ENCODE measurements around the gene MACROH2A1. TPM values are rescaled to one million over a fixed set of nuclear protein-coding genes. Genes with fewer than 3 reads are reported as not detected.
A peak's percentile ranks its signal among the peaks of the same experiment; 100 is the strongest.

Gene MACROH2A1
- total RNA-seq, 4 donors from 2014 or later: 164 to 268 (median 170) TPM

- H3K36me3 ChIP-seq: peaks cover 0 to 12% (median 1%) of the 10 kb centered on the region in 3 donors
- no peak for TF ChIP-seq POLR2A (IDR thresholded peaks at IDR 0.05)
- no peak for TF ChIP-seq EP300 (IDR thresholded peaks at IDR 0.05)
- no peak for TF ChIP-seq CTCF (IDR thresholded peaks at IDR 0.05)
- no peak overlapping the region for H3K4me3 ChIP-seq
- peaks cover 0 to 90% (median 49%) of the 10 kb centered on the region in 4 donors for H3K4me1 ChIP-seq
- no peaks in the 10 kb centered on the region for H3K9me3 ChIP-seq
- no peak for DNase-seq (ENCODE audit: low spot score in 2 of 2)
- H3K27ac ChIP-seq: peak overlapping the region in 2 of 4 donors; percentile 21 to 65
- 89 to 92% methylated on average over 1 of the region's 1 CpG for WGBS, 2 donors
- H3K27me3 ChIP-seq: no peaks in the 10 kb centered on the region
Observed at GRCh38 chr5:135394095-135394494, 4.9 kb downstream of the MACROH2A1 start.

GRCh38 chr5:135393691-135394090, 5.3 kb downstream of the MACROH2A1 start:
- 87 to 90% methylated on average over 3 of the region's 3 CpGs for WGBS, 2 donors
- peak overlapping the region in 2 of 4 donors; percentile 21 to 65 for H3K27ac ChIP-seq

DNA sequence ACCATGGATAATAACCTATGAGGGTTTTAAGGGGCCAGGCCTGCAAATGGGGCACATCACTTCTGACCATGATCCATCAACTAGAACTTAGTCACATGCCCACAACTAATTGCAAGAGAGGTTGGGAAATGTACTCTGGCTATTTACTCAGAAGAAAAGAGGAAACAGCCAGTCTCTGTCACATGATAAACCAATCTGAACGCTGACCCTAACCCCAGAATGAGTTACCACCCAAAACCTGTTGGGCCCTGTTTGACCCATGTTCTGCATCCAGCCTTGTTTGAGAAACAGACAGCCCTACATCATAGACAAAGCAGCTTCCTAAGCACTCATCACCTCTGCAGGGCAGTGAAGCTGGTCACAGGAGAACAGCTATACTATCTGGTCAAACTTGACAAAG, 5.8 kb downstream of the MACROH2A1 start:
- Histone ChIP-seq H3K27me3 (no peaks in the 10 kb centered on the region), H3K4me3 (no peak overlapping the region), H3K9me3 (no peaks in the 10 kb centered on the region), H3K4me1 (peaks cover 0 to 87% (median 49%) of the 10 kb centered on the region in 4 donors), H3K36me3 (peaks cover 0 to 21% (median 6%) of the 10 kb centered on the region in 3 donors), H3K27ac (peak overlapping the region in 2 of 4 donors; percentile 57 to 65)
- WGBS, 2 donors: 67 to 78% methylated on average over 1 of the region's 1 CpG
- TF ChIP-seq EP300 (IDR thresholded peaks at IDR 0.05): peak; percentile 56 to 77
- no peak for TF ChIP-seq CTCF (IDR thresholded peaks at IDR 0.05)
- no peak for TF ChIP-seq POLR2A (IDR thresholded peaks at IDR 0.05)
- DNase-seq (ENCODE audit: low spot score in 2 of 2): peak in 1 of 2 donors; percentile 53

More at GRCh38 chr5:135393691-135394090, 5.3 kb downstream of the MACROH2A1 start:
- DNase-seq (ENCODE audit: low spot score in 2 of 2): no peak
- Histone ChIP-seq H3K9me3 (no peaks in the 10 kb centered on the region), H3K4me3 (no peak overlapping the region), H3K36me3 (peaks cover 0 to 16% (median 5%) of the 10 kb centered on the region in 3 donors), H3K4me1 (peaks cover 0 to 90% (median 49%) of the 10 kb centered on the region in 4 donors), H3K27me3 (no peaks in the 10 kb centered on the region)
- TF ChIP-seq EP300 (IDR thresholded peaks at IDR 0.05) (no peak), CTCF (IDR thresholded peaks at IDR 0.05) (no peak), POLR2A (IDR thresholded peaks at IDR 0.05) (no peak)

DNA sequence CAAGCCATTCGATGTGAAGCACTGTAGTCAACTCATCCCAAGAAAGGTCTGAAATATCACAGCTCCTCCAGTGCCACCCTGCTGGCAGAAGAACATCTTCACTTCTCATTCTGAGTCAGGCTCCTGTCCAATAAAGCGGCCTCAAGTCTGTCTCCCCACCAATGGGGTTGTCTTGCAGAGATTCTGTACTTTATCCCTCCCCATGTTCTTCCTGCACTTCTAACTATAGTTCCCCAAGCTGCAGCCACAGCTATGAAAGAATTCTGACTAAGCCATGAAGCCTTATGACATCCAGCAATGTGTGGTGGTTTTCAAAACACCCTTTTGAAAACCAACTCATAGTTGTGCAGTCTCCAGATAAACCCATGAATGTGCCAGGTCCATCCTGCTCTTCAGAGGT, 6.8 kb downstream of the MACROH2A1 start:
- no peak for DNase-seq (ENCODE audit: low spot score in 2 of 2)
- 86 to 87% methylated on average over 2 of the region's 2 CpGs for WGBS, 2 donors
- H3K27ac ChIP-seq: peak overlapping the region in 2 of 4 donors; percentile 64 to 82
- no peaks in the 10 kb centered on the region for H3K9me3 ChIP-seq
- TF ChIP-seq CTCF (IDR thresholded peaks at IDR 0.05) (no peak), EP300 (IDR thresholded peaks at IDR 0.05) (no peak), POLR2A (IDR thresholded peaks at IDR 0.05) (no peak)
- no peak overlapping the region for H3K4me3 ChIP-seq
- H3K4me1 ChIP-seq: peaks cover 0 to 85% (median 44%) of the 10 kb centered on the region in 4 donors
- no peaks in the 10 kb centered on the region for H3K27me3 ChIP-seq
- peaks cover 0 to 29% (median 6%) of the 10 kb centered on the region in 3 donors for H3K36me3 ChIP-seq

DNA sequence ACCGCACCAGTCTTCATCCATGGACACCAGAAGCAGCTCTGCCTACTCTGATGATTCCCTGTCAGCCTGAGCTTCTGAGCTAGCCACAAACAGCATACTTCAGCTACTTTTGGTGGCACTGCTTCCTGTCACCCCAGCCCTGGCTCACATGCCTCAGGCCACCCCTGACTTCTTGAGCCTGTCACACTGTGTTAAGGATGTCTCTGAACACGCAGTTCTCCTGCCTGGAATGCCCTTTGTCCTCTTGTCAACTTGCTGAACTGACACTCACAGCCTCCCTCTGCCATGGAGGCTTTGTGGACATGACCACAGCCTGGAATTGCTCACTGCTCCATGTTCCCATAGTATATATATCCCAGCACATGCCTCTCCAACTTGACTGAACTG, 7.2 kb downstream of the MACROH2A1 start:
- 58 to 73% methylated on average over 2 of the region's 2 CpGs for WGBS, 2 donors
- H3K9me3 ChIP-seq: no peaks in the 10 kb centered on the region
- peak overlapping the region in 2 of 4 donors; percentile 64 to 82 for H3K27ac ChIP-seq
- DNase-seq (ENCODE audit: low spot score in 2 of 2): peak in 1 of 2 donors; percentile 38
- no peaks in the 10 kb centered on the region for H3K27me3 ChIP-seq
- H3K4me1 ChIP-seq: peaks cover 0 to 85% (median 43%) of the 10 kb centered on the region in 4 donors
- H3K4me3 ChIP-seq: no peak overlapping the region
- H3K36me3 ChIP-seq: peaks cover 0 to 33% (median 6%) of the 10 kb centered on the region in 3 donors
- TF ChIP-seq CTCF (IDR thresholded peaks at IDR 0.05): no peak
- TF ChIP-seq EP300 (IDR thresholded peaks at IDR 0.05): peak; percentile 44 to 46
- peak in 1 of 2 donors; percentile 10 for TF ChIP-seq POLR2A (IDR thresholded peaks at IDR 0.05)
